ENCODE results near the gene RBM42.
A peak's percentile ranks its signal among the peaks of the same experiment; 100 is the strongest.

DNA sequence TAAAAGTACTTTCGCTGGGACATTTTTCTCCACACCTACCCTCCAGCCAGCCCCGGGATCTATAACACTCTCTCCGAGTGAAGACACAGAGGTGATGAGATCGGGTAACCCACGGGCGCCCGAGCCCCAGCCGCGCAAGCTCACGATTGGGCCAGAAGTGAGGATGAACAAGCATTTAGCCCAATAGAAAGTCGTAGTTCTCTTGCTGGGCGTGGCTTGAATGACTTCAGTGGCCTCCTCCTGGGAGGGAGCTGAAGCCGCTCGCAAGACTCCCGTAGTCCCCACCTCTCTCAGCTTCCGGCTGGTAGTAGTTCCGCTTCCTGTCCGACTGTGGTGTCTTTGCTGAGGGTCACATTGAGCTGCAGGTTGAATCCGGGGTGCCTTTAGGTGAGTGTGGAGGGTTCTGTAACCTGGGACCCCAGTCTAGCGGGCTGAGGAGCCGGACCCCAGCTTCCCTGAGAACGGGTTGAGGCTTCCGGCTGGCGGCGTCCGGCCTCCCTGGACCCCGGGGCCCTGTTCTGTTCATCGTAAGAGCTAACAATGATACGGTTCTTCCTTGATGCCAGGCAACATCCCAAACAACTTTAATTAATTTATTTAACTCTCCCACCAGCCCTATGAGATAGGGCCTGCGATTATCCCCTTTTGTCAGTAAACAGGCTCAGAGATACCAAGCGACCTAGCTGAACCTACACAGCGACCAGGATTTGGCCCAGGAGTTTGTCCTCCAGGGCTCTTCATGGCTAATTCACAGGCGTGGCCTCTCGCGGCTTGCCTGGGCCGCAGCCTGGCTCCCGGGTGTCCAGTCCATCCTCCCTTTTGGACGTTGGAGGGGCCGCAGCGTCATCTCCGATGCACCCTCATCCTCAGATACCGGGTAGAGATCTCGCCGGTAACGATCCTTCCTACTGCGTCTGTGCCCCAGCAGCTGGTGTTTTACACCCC lies 19.5 kb downstream of the RBM42 start, which contains the start of gene COX6B1:
- TF ChIP-seq POLR2AphosphoS5 (IDR thresholded peaks at IDR 0.05; ENCODE audit: low read depth, low read length) (peak; percentile 99), TAF1 (IDR thresholded peaks at IDR 0.05; ENCODE audit: borderline replicate concordance, insufficient read depth, low read length) (peak; percentile 92)
